ENCODE results near the gene BCKDK. TPM values are rescaled to one million over a fixed set of nuclear protein-coding genes. Genes with fewer than 3 reads are reported as not detected.
"Not testable (repeated sequence)": the region's sequence is repeated elsewhere in the genome, so short reads cannot be mapped to it uniquely, and the experiment has no call there.

Gene BCKDK
- total RNA-seq, 1 donor, result 28.1 TPM

GRCh38 chr16:31136287-31136662, 28.1 kb downstream of the BCKDK start:
- no peak for TF ChIP-seq CTCF (IDR thresholded peaks at IDR 0.05; ENCODE audit: insufficient read depth, low read depth, low read length)
- H3K4me3 ChIP-seq (ENCODE audit: low read depth, low read length), result no peak overlapping the region
- DNase-seq (ENCODE audit: low read depth), result no peak

DNA sequence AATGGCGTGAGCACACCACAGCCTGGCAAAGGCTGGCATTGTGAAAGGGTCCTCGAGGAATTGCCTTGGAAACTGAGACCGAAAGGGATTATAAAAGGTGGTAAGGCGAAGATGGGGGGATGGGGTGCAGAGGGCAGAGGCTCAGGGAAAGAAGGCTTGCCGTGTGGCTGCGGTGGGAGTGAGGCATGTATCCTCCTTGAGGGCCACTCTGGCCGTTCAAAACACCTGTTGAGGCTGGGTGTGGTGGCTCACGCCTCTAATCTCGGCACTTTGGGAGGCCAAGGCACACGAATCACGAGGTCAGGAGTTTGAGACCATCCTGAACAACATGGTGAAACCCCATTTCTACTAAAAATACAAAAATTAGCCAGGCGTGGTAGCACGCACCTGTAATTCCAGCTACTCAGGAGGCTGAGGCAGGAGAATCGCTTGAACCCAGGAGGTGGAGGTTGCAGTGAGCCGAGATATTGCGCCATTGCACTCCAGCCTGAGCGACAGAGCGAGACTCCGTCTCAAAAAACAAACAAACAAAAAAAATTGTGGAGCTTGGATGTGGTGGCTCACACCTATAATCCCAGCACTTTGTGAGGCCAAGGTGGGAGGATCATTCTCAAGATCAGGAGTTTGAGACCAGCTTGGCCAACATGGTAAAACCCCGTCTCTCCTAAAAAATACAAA, 28.8 kb downstream of the BCKDK start:
- not testable (repeated sequence) for DNase-seq (ENCODE audit: low read depth); H3K4me3 ChIP-seq (ENCODE audit: low read depth, low read length)

- DNase-seq (ENCODE audit: low read depth), result peak; percentile 40
- TF ChIP-seq CTCF (IDR thresholded peaks at IDR 0.05; ENCODE audit: insufficient read depth, low read depth, low read length), result no peak
- H3K4me3 ChIP-seq (ENCODE audit: low read depth, low read length), result peak overlapping the region; percentile 14
Observed at GRCh38 chr16:31138621-31139578, 30.7 kb downstream of the BCKDK start.

GRCh38 chr16:31141071-31141469, 32.9 kb downstream of the BCKDK start:
- H3K4me3 ChIP-seq (ENCODE audit: low read depth, low read length); DNase-seq (ENCODE audit: low read depth): not testable (repeated sequence)

DNA sequence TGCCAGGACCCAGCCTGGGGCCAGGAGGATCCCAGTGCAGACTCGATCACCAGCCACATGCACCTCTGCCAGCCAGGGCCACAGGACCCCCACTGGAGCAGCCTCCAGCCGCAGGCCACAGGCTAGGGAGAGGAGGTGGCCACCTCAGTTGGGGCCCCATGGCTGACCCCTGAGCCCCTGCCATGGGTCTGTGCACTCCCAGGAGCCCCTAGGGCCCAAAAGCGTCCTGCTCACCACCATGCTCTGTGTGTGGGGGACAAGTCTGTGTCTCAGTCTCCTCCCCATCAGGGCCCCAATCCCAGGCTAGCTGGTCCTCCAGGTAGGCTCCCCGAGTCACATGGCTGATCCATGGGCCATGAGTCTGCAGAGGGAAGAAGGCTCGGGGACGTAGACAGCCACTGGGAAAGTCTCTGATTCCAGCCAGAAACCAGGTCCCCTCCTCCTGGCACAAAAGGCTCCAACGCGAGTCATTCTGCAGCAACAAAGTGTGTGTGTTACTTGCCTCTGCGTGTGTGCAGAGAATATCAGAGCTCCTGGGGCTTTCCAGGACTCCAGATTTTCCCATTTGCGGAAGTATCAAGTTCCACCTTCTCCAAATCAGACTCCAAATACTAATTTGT, 33.4 kb downstream of the BCKDK start:
- no peak for DNase-seq (ENCODE audit: low read depth)
- TF ChIP-seq CTCF (IDR thresholded peaks at IDR 0.05; ENCODE audit: insufficient read depth, low read depth, low read length), result no peak

DNA sequence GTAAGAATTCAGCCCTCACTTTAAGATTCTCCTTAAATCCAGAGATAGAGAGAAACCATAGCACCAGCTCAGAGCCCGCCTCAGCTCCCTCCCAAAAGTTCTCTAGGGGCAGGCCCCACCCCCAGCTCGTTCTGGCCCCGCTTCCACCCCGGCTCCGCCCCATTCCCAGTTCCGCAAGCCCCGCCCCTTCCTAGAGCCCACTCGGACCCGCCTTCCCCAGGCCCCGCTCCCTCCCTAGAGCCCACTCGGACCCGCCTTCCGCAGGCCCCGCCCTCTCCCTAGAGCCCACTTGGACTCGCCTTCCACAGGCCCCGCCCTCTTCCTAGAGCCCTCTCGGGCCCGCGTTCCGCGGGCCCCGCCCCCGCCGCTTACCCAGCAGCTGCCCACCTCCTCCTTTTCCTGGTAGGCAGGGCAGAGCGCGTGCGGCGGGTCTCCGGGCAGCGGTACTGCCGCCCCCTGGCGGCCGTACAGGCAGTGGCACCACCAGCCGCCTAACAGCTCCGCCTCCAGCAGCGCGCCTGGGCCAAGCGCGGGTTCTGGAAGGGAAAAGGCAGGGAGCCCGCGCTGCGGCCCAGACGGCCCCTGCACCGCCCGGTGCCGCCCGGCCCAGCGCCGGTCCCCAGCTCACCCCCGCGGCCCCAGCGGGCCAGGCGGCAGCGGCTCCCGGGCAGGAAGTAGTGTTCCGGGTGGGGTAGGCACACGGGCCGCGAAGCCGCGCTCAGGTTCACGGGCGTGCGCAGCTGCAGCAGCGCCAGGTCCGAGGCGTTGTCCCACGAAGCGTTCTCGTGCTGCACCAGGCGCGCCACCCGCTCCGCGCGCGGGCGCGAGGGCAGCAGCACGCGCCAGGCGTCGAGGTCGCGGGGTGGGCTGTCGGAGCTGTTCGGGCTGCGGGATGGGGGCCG, 34.2 kb downstream of the BCKDK start:
- peak; percentile 100 for DNase-seq (ENCODE audit: low read depth)
- H3K4me3 ChIP-seq (ENCODE audit: low read depth, low read length), result peak overlapping the region; percentile 44
- TF ChIP-seq CTCF (IDR thresholded peaks at IDR 0.05; ENCODE audit: insufficient read depth, low read depth, low read length), result peak; percentile 90

More for the DNA sequence above, 33.4 kb downstream of the BCKDK start:
- H3K4me3 ChIP-seq (ENCODE audit: low read depth, low read length), result peak overlapping the region; percentile 36

DNA sequence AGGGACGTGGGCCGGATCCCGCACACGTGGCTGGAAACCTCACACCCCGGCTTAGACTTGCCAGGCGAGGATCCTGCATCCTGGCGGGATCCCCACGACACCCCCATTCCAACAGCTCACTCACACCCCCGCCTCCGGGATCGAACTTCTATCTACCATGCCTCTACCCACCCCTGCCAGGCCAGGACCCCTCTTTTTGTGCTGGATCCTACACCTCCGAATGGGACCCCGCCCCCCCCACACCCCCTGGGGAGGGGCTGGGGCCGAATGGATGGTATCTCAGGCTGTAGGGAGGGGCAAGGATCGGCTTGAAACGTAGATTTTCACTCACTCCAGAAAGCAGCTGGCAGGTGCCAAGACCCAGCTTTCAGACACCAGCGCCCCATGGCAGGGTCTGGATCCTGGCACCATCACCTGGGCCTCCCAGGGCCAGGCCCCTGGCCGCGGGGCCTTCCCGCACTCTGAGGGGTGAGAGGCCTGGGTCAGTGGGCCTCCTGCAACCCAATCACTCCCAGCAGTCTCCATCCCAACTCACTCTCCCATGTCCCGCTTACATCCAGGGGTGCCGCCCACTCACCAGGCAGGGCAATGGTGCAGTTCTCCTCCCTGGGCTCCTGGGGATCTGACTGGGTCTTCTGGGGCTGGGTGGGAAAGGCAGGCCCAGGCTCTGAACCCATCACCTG, 35.0 kb downstream of the BCKDK start:
- no peak for TF ChIP-seq CTCF (IDR thresholded peaks at IDR 0.05; ENCODE audit: insufficient read depth, low read depth, low read length)
- DNase-seq (ENCODE audit: low read depth), result no peak
- H3K4me3 ChIP-seq (ENCODE audit: low read depth, low read length), result no peak overlapping the region
